KMS-11 (cell line): ENCODE results near the gene TMC1.

Experiments used
- H2AFZ ChIP-seq: fragments of 200-600 bp; sonication (generic); 2 replicates; pipeline ENCODE4 v1.6.1; 2016; ENCODE audit warnings: antibody characterized with exemption, mixed run types, low read depth
- H3K27ac ChIP-seq: fragments of 200-600 bp; sonication (generic); 2 replicates; pipeline ENCODE4 v1.6.1; 2016; ENCODE audit warnings: mild to moderate bottlenecking, mixed run types
- H3K27me3 ChIP-seq: fragments of 200-600 bp; sonication (generic); 2 replicates; pipeline ENCODE4 v1.6.1; 2017; ENCODE audit warnings: mild to moderate bottlenecking, low read depth, mixed run types, moderate library complexity; ENCODE audit not compliant: insufficient read depth
- H3K36me3 ChIP-seq: fragments of 200-600 bp; sonication (generic); 2 replicates; pipeline ENCODE4 v1.6.1; 2017; ENCODE audit warnings: mild to moderate bottlenecking, mixed run types; ENCODE audit not compliant: insufficient read depth
- H3K4me1 ChIP-seq: fragments of 200-600 bp; sonication (generic); 2 replicates; pipeline ENCODE4 v1.6.1; 2016; ENCODE audit warnings: mild to moderate bottlenecking, low read depth, mixed run types; ENCODE audit not compliant: poor library complexity, severe bottlenecking
- H3K4me2 ChIP-seq: fragments of 200-600 bp; sonication (generic); 2 replicates; pipeline ENCODE4 v1.7.0; 2016; ENCODE audit warnings: mild to moderate bottlenecking, mixed run types
- H3K4me3 ChIP-seq: fragments of 200-600 bp; sonication (generic); IDR thresholded peaks from 2 replicates; pipeline ENCODE4 v1.6.1; 2017; ENCODE audit warnings: low read depth, low read length, mixed read lengths; ENCODE audit not compliant: insufficient read depth
- H3K79me2 ChIP-seq: fragments of 200-600 bp; sonication (generic); 2 replicates; pipeline ENCODE4 v1.6.1; 2016; ENCODE audit warnings: low read depth, mixed run types; ENCODE audit not compliant: insufficient read depth
- H3K9ac ChIP-seq: fragments of 200-600 bp; sonication (generic); 2 replicates; pipeline ENCODE4 v1.6.1; 2016; ENCODE audit warnings: mild to moderate bottlenecking, mixed run types
- H4K20me1 ChIP-seq: fragments of 200-600 bp; sonication (generic); 2 replicates; pipeline ENCODE4 v1.6.1; 2016; ENCODE audit warnings: mild to moderate bottlenecking, mixed run types; ENCODE audit not compliant: insufficient read depth
- TF ChIP-seq, protein P1 (sequence below): fragments of 200-600 bp; sonication (generic); conservative IDR thresholded peaks from 2 replicates; pipeline ENCODE4 v1.6.1; 2017; ENCODE audit warnings: low read depth, mild to moderate bottlenecking, antibody characterized with exemption, low read length, moderate library complexity, mixed read lengths

Gene TMC1

GRCh38 chr9:72597601-72598000 lies 76.2 kb downstream of the TMC1 start:
- H3K4me2 ChIP-seq, result no peak overlapping the region
- TF ChIP-seq, protein P1, sequence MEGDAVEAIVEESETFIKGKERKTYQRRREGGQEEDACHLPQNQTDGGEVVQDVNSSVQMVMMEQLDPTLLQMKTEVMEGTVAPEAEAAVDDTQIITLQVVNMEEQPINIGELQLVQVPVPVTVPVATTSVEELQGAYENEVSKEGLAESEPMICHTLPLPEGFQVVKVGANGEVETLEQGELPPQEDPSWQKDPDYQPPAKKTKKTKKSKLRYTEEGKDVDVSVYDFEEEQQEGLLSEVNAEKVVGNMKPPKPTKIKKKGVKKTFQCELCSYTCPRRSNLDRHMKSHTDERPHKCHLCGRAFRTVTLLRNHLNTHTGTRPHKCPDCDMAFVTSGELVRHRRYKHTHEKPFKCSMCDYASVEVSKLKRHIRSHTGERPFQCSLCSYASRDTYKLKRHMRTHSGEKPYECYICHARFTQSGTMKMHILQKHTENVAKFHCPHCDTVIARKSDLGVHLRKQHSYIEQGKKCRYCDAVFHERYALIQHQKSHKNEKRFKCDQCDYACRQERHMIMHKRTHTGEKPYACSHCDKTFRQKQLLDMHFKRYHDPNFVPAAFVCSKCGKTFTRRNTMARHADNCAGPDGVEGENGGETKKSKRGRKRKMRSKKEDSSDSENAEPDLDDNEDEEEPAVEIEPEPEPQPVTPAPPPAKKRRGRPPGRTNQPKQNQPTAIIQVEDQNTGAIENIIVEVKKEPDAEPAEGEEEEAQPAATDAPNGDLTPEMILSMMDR, result no peak
- H2AFZ ChIP-seq, result no peak overlapping the region
- H3K27me3 ChIP-seq, result no peaks in the 10 kb centered on the region
- H3K79me2 ChIP-seq, result no peaks in the 10 kb centered on the region
- H3K4me3 ChIP-seq, result no peak overlapping the region
- peaks cover 20% of the 10 kb centered on the region for H3K4me1 ChIP-seq
- H3K27ac ChIP-seq, result no peak overlapping the region
- H3K36me3 ChIP-seq, result no peaks in the 10 kb centered on the region
- no peaks in the 10 kb centered on the region for H4K20me1 ChIP-seq
- no peak overlapping the region for H3K9ac ChIP-seq

- no peaks in the 10 kb centered on the region for H3K27me3 ChIP-seq
- H3K27ac ChIP-seq, result no peak overlapping the region
- H4K20me1 ChIP-seq, result no peaks in the 10 kb centered on the region
- H2AFZ ChIP-seq, result no peak overlapping the region
- H3K4me2 ChIP-seq, result no peak overlapping the region
- no peak overlapping the region for H3K9ac ChIP-seq
- no peaks in the 10 kb centered on the region for H3K79me2 ChIP-seq
- TF ChIP-seq, protein P1, result no peak
- H3K4me1 ChIP-seq, result peaks cover 15% of the 10 kb centered on the region
- no peaks in the 10 kb centered on the region for H3K36me3 ChIP-seq
- H3K4me3 ChIP-seq, result no peak overlapping the region
Observed at GRCh38 chr9:72598639-72599038, 77.2 kb downstream of the TMC1 start.

- H3K79me2 ChIP-seq, result no peaks in the 10 kb centered on the region
- TF ChIP-seq, protein P1, result no peak
- no peak overlapping the region for H3K27ac ChIP-seq
- no peaks in the 10 kb centered on the region for H3K36me3 ChIP-seq
- no peak overlapping the region for H3K9ac ChIP-seq
- no peaks in the 10 kb centered on the region for H3K27me3 ChIP-seq
- H3K4me2 ChIP-seq, result no peak overlapping the region
- H3K4me3 ChIP-seq, result no peak overlapping the region
- no peak overlapping the region for H2AFZ ChIP-seq
- peaks cover 15% of the 10 kb centered on the region for H3K4me1 ChIP-seq
- H4K20me1 ChIP-seq, result no peaks in the 10 kb centered on the region
Observed at GRCh38 chr9:72599874-72600534, 78.6 kb downstream of the TMC1 start.

GRCh38 chr9:72600671-72601070 lies 79.3 kb downstream of the TMC1 start:
- peaks cover 15% of the 10 kb centered on the region for H3K4me1 ChIP-seq
- no peak overlapping the region for H3K27ac ChIP-seq
- no peaks in the 10 kb centered on the region for H3K79me2 ChIP-seq
- H2AFZ ChIP-seq, result no peak overlapping the region
- no peak overlapping the region for H3K4me2 ChIP-seq
- H3K4me3 ChIP-seq, result no peak overlapping the region
- no peaks in the 10 kb centered on the region for H4K20me1 ChIP-seq
- H3K36me3 ChIP-seq, result no peaks in the 10 kb centered on the region
- no peaks in the 10 kb centered on the region for H3K27me3 ChIP-seq
- H3K9ac ChIP-seq, result no peak overlapping the region
- TF ChIP-seq, protein P1, result no peak
